Central memory CD8-positive, alpha-beta T cell (primary cell): ENCODE results near the gene ATP2B2.
"Not testable (repeated sequence)": the region's sequence is repeated elsewhere in the genome, so short reads cannot be mapped to it uniquely, and the experiment has no call there.

Experiments
- ATAC-seq: fragments of 150-1000 bp; cut with Tn5 transposase; replicated peaks from 2 replicates; pipeline ENCODE4 v1.10.0; 2022; ENCODE audit warnings: mild to moderate bottlenecking, moderate FRiP score, moderate number of reproducible peaks; ENCODE audit not compliant: poor library complexity, severe bottlenecking; ENCODE audit errors: extremely low read depth
- DNase-seq, 2 donors: peaks; one replicate each; pipeline ENCODE4 v3.0.0; 2021; ENCODE audit warnings: low spot score in 2 of 2
- H3K27ac Mint-ChIP-seq: one replicate; pipeline ENCODE4 v1.8.0; 2022; ENCODE audit warnings: low read depth, mild to moderate bottlenecking, moderate library complexity, mixed read lengths
- H3K27me3 Mint-ChIP-seq: one replicate; pipeline ENCODE4 v1.8.0; 2022; ENCODE audit warnings: mixed read lengths
- H3K36me3 Mint-ChIP-seq: one replicate; pipeline ENCODE4 v1.8.0; 2022; ENCODE audit warnings: mild to moderate bottlenecking, moderate library complexity, mixed read lengths; ENCODE audit not compliant: insufficient read depth
- H3K4me1 Mint-ChIP-seq: one replicate; pipeline ENCODE4 v1.8.0; 2022; ENCODE audit warnings: mixed read lengths
- H3K4me3 Mint-ChIP-seq: one replicate; pipeline ENCODE4 v1.8.0; 2022; ENCODE audit warnings: mild to moderate bottlenecking, moderate library complexity, mixed read lengths
- H3K9me3 Mint-ChIP-seq: one replicate; pipeline ENCODE4 v1.8.0; 2022; ENCODE audit warnings: mixed read lengths

The ATP2B2 gene

DNA sequence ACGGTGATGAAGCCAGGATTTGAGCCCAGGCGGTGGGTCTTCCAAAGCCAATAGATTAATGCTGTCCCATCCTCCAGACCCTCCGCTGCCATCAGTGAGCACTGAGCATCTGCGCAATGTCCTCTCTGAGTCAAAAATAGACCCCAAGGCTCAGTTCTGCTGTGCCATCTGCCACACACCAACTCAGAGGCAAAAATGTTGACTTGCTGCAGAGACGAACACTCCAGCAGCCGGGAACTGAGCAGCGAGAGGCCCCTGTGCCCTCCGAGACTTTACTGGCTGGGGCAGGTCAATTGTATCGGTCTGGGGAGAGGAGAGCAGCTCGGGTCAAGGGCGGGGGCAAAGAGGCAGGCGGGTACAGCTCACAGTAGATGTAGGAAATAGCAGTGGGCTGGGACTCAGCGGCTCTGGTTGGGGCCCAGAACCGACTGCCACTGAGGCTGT, 41.5 kb upstream of the ATP2B2 start:
- DNase-seq (no peak), ATAC-seq (no peak)
- Mint-ChIP-seq H3K9me3 (peaks cover 8% of the 10 kb centered on the region), H3K36me3 (no peaks in the 10 kb centered on the region), H3K27ac (no peak overlapping the region), H3K4me1 (peaks cover 28% of the 10 kb centered on the region), H3K27me3 (peaks cover 14% of the 10 kb centered on the region), H3K4me3 (no peak overlapping the region)

DNA sequence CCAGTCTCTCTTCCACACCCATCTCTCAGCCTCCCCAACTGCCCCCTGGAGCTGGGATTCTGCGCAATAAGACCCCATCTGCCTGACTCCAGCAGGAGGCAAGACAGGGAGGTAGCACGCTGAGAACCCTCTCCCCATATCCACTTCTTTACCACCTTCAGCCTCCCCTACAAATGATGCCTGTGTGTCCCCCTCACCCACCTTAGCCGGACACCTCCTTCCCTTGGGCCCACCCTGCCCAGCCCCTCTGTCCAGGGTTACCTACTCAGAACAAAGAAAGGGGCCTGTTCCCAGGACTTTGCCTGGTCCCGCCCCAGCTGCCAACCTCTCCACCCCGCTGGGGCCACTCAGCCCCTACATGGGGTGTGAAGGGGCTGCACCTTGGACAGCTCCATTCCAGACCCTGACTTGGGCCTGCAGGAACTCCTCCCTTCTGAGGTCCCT, 40.8 kb upstream of the ATP2B2 start:
- peaks cover 14% of the 10 kb centered on the region for H3K9me3 Mint-ChIP-seq
- peaks cover 22% of the 10 kb centered on the region for H3K4me1 Mint-ChIP-seq
- peaks cover 20% of the 10 kb centered on the region for H3K27me3 Mint-ChIP-seq
- no peak overlapping the region for H3K27ac Mint-ChIP-seq
- DNase-seq, result no peak
- ATAC-seq, result no peak
- H3K36me3 Mint-ChIP-seq, result no peaks in the 10 kb centered on the region
- no peak overlapping the region for H3K4me3 Mint-ChIP-seq

DNA sequence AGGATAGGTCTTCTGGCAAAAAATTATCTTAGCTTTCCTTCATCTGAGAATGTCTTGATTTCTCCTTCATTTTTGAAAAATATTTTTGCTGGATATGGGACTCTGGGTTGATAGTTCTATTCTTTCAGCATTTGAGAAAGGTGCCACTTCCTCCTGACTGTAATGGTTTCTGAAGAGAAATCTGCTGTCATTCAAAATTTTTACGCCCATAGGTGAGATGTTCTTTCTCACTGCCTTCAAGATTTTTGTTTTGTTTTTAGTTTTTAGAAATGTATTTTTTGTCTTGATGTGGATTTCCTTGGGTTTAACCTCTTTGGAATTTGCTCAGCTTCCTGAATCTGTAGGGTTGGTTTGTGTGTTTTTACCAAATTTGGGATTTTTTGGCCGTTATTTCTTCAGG, 37.1 kb upstream of the ATP2B2 start:
- ATAC-seq, result no peak
- no peaks in the 10 kb centered on the region for H3K36me3 Mint-ChIP-seq
- DNase-seq, result no peak
- peaks cover 17% of the 10 kb centered on the region for H3K9me3 Mint-ChIP-seq
- H3K4me3 Mint-ChIP-seq, result no peak overlapping the region
- peaks cover 50% of the 10 kb centered on the region for H3K27me3 Mint-ChIP-seq
- H3K27ac Mint-ChIP-seq, result no peak overlapping the region
- H3K4me1 Mint-ChIP-seq, result no peaks in the 10 kb centered on the region

DNA sequence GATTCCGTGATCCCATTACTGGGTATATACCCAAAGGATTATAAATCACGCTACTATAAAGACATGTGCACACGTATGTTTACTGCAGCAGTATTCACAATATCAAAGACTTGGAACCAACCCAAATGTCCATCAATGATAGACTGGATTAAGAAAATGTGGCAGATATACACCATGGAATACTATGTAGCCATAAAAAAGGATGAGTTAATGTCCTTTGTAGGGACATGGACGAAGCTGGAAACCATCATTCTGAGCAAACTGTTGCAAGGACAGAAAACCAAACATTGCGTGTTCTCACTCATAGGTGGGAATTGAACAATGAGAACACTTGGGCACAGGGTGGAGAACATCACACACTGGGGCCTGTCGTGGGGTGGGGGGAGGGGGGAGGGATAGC, 35.0 kb upstream of the ATP2B2 start:
- ATAC-seq, H3K4me3 Mint-ChIP-seq, H3K27ac Mint-ChIP-seq, DNase-seq, H3K36me3 Mint-ChIP-seq, H3K4me1 Mint-ChIP-seq: not testable (repeated sequence)
- Mint-ChIP-seq H3K27me3 (peaks cover 59% of the 10 kb centered on the region), H3K9me3 (peaks cover 17% of the 10 kb centered on the region)

DNA sequence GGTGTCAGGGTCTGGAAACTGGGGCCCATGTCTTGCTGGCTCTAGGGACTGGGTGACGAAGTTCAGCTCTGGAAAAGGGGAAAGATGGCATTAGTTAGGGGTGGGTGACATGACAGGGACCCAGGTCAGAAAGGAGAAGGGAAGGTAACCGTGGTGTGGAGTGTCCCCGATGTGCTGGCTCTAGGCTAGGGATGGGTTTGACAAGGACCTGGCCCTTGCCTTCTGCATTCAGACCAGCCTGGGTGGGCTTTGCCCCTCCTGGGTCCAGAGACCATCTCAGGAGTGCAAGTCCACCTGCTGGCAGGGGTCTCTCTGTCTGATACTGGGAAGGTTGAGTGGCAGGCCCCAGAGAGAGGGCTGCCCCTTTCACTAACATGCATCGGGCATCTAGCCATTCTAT, 28.7 kb upstream of the ATP2B2 start:
- ATAC-seq (no peak), DNase-seq (no peak)
- Mint-ChIP-seq H3K9me3 (no peaks in the 10 kb centered on the region), H3K4me3 (no peak overlapping the region), H3K27ac (no peak overlapping the region), H3K27me3 (peaks cover 37% of the 10 kb centered on the region), H3K36me3 (no peaks in the 10 kb centered on the region), H3K4me1 (no peaks in the 10 kb centered on the region)

DNA sequence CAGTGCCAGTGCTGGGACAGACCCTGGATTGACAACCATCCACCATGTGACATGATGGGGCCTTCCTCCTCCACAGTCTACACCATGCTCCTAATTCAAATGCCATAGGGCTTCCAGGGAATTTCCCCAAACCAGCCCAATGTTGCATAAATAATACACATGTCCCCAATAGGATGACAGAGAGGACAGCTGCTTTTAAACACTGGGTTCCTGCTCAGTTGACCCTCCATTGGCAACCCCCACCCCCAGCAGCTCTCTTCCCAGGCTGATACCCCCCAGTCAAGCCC, 28.3 kb upstream of the ATP2B2 start:
- no peaks in the 10 kb centered on the region for H3K9me3 Mint-ChIP-seq
- H3K4me1 Mint-ChIP-seq, result no peaks in the 10 kb centered on the region
- ATAC-seq (no peak), DNase-seq (no peak)
- H3K4me3 Mint-ChIP-seq, result no peak overlapping the region
- peaks cover 34% of the 10 kb centered on the region for H3K27me3 Mint-ChIP-seq
- no peaks in the 10 kb centered on the region for H3K36me3 Mint-ChIP-seq
- no peak overlapping the region for H3K27ac Mint-ChIP-seq

DNA sequence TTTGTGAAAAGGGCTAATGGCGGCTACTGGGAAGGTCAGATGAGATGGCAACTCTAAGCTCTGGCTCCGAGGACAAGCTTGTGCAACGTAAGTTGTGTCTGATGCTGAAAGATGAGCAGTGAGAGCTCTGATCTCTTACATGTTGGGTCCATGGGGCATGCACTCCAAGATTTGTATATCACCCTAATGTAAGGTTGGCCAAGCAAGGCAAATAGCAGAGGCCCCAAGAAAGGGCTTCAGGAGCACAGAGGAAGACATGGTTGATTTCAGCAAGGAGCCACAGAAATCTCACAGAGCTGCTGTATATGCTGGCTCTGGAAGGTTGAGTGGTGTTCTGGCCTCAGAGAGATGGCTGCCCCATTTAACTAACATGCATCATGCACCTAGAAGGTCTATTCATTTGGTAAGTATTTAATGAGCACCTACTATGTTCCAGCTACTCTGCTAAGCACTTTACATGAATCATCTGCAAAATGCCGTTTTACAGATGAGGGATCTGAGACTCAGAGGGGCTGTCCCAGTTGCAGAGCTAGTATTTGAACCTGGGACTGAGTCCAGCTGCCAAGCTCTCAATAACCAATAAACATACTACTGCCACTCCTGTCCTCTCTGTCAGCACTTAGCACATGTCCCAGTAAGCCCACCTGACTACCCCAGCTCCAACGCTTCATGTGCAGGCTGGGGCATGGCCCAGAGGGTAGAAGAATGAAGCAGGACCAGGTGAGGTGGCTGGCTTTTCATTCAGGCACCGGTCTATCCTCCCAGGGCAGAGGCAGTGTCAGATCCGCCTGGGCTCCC, 27.8 kb upstream of the ATP2B2 start:
- Mint-ChIP-seq H3K4me3 (no peak overlapping the region), H3K27me3 (peaks cover 28% of the 10 kb centered on the region), H3K36me3 (no peaks in the 10 kb centered on the region), H3K9me3 (no peaks in the 10 kb centered on the region), H3K4me1 (no peaks in the 10 kb centered on the region), H3K27ac (no peak overlapping the region)
- no peak for DNase-seq
- ATAC-seq, result no peak

DNA sequence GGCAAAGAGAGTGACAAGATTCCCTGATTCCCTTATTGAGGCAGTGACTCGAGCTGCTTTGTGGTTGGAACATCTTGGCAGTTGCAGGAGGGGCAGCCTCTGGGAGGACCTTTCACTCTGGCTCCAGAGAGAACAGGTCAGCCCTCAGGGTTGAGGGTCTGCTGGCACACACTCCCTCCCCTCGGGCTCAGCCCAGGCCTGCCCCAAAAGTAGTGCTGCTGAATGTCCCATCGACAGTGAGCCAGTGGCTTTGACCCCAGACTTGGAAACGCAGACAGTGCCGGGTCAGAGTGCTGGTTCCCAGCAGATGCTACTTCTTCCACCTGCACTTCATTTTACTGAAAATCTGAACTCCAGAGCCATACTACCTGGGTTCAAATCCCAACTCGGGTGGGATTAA, 25.6 kb upstream of the ATP2B2 start:
- Mint-ChIP-seq H3K4me3 (no peak overlapping the region), H3K9me3 (no peaks in the 10 kb centered on the region), H3K36me3 (no peaks in the 10 kb centered on the region), H3K27ac (no peak overlapping the region), H3K4me1 (no peaks in the 10 kb centered on the region), H3K27me3 (peaks cover 21% of the 10 kb centered on the region)
- no peak for ATAC-seq
- DNase-seq, result no peak

DNA sequence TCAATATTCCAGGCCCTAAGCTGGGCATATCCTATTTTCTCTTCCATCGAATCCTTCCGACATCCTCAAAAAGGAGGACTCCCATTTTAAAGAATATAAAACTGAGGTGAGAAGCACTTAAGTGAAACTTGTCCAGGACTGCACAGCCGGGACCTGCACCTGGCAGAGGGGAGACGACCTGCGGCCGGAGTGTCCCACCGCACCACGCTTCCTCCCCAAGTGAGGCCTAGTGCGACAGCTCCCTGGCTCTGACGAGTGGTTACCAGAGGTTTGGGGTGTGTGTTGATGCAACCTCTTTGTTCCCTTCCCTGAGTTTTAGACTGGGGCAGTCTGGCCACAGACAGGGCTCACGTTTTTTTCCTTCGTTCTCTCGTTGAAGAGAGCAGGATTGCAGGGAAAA, 24.9 kb upstream of the ATP2B2 start:
- DNase-seq (no peak), ATAC-seq (no peak)
- Mint-ChIP-seq H3K9me3 (no peaks in the 10 kb centered on the region), H3K27me3 (peaks cover 22% of the 10 kb centered on the region), H3K4me1 (no peaks in the 10 kb centered on the region), H3K36me3 (no peaks in the 10 kb centered on the region), H3K27ac (no peak overlapping the region), H3K4me3 (no peak overlapping the region)

DNA sequence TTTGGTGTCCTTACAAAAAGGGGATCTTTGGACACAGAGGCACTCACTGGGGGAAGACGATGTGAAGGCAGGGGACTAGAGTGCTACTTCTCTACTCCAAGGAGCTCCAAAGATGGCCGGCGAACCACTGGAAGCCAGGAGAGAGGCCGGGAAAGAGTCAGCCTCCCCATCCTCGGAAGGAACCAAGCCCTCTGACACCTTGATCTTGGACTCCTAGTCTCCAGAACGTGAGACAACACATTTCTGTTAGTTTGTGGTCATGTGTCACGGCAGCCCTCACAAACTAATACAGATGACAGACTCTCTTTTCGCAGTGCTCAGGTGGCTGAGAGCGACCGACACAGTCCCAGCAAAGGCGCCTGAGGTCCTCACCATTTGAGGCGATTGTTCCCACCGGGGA, 24.4 kb upstream of the ATP2B2 start:
- ATAC-seq, result no peak
- Mint-ChIP-seq H3K9me3 (no peaks in the 10 kb centered on the region), H3K27ac (no peak overlapping the region), H3K36me3 (no peaks in the 10 kb centered on the region), H3K4me3 (no peak overlapping the region), H3K4me1 (no peaks in the 10 kb centered on the region), H3K27me3 (peaks cover 26% of the 10 kb centered on the region)
- DNase-seq, result no peak

DNA sequence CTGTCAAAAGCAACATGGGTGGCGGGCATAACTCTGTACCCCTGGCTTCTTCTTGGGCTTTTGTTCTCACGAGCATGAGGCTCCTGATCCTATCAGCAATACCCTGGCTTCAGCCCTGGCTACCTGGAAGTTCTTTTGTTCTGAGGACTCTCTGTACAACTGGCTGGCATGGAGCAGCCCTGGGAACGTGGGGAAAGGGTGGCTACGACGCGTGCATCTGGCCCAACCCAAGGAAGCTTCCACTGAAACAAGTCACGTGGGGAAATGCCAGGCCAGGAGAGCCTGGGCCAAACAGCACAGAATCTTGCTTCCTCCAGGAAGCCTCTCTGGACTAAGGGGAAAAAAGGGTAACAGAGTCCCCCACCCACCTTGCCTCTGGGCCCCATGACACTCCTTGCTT, 22.7 kb upstream of the ATP2B2 start:
- no peaks in the 10 kb centered on the region for H3K9me3 Mint-ChIP-seq
- no peak overlapping the region for H3K4me3 Mint-ChIP-seq
- H3K36me3 Mint-ChIP-seq, result no peaks in the 10 kb centered on the region
- H3K27ac Mint-ChIP-seq, result no peak overlapping the region
- no peaks in the 10 kb centered on the region for H3K4me1 Mint-ChIP-seq
- peaks cover 44% of the 10 kb centered on the region for H3K27me3 Mint-ChIP-seq
- no peak for ATAC-seq
- DNase-seq, result no peak

DNA sequence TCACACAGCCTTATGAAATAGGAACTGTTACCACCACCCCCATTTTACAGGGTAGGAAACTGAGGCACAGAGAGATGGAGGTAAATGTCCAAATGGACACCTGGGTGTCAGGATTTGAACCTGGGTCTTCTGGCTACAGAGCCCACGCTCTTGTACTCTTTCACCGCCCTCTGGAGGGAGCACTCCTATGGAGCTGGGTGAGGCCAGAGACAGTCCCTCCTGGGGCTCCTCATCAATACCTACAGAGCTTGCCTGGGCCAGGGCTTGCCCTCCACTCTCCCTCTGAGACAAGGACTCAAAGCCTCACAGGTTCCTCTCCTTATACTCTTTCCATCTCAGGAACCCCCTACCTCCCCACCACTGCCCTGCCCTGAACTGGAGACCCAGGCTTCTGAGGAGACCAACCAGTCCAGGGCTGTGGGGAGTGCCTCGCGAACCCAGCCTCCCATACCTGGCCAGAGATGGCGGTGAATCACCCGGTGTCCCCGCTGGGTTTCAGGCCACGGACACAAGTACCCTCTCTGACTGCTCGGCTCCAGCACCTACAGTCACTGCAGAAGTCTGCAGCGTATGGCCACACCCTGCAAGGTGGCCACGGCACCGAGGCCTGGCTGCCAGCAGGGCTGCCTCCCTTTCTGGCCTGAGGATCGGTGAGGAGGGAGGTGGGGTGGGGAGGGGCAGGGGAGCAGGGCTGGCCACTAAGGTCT, 22.1 kb upstream of the ATP2B2 start:
- DNase-seq, result no peak
- no peaks in the 10 kb centered on the region for H3K36me3 Mint-ChIP-seq
- no peak for ATAC-seq
- H3K27ac Mint-ChIP-seq, result no peak overlapping the region
- H3K27me3 Mint-ChIP-seq, result peaks cover 50% of the 10 kb centered on the region
- no peaks in the 10 kb centered on the region for H3K9me3 Mint-ChIP-seq
- H3K4me1 Mint-ChIP-seq, result no peaks in the 10 kb centered on the region
- H3K4me3 Mint-ChIP-seq, result no peak overlapping the region

DNA sequence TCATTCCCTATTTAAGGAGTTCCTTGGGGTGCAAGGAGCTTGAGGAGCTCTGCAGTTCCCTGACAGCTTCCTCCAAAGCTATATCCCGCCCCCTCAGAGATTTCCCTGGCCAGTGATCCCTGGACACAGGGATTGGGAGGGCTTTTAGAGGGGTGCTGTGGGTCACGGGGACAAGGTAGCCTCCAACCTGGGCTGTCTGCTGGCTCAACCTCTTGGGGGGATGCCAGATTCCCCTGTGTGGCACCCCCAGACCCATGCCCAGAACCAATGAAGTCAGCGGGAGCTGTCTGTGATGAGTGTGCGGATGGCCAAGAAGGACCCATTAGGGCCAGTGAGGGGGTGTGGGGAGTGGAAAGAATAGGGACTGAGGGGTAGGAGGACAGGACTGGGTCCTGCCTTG, 21.0 kb upstream of the ATP2B2 start:
- Mint-ChIP-seq H3K27ac (no peak overlapping the region), H3K36me3 (no peaks in the 10 kb centered on the region), H3K4me1 (no peaks in the 10 kb centered on the region), H3K27me3 (peaks cover 61% of the 10 kb centered on the region), H3K4me3 (no peak overlapping the region), H3K9me3 (no peaks in the 10 kb centered on the region)
- DNase-seq, result no peak
- ATAC-seq, result no peak
